Measurements from ENCODE around the gene DMXL2.
"Not testable (repeated sequence)": the region's sequence is repeated elsewhere in the genome, so short reads cannot be mapped to it uniquely, and the experiment has no call there.

Gene DMXL2

DNA sequence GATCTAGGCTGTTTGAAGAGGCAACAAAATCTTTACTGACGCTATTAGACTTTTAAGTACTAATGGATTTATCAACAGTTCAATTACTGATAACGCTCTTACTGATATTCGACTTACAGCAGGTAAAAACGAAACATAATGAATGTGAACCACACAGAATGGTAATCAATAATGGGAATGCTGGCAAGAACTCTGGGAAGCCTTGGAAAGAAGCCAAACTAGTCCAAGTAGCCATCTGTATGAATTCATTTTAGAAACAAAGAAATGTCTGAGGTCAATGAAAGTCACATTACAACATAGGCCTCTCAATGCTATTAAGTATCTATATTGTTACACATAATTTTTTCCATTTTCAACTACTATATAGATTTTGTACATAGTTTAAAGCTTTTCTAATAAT lies 130.0 kb downstream of the DMXL2 start:
- no peak for DNase-seq (ENCODE audit: low spot score)

DNA sequence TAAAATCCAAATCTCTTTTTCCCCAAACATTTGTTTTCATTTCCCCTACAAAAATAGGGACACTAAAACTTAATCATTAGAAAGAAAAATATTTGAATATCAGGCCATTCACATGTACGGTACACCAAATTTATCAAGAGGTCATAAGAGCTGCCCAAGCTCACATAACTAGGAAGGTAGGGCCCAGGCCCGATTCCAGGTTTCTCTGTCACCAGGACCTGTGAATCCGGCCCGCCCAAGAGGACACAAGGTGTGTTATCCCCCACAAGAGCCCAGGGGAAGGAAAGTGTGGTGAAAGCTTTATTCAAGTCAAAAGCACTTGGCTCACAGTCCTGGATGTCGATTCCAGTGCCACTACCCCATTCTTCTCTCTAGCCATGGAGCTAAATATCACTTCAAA lies 130.6 kb downstream of the DMXL2 start:
- no peak for DNase-seq (ENCODE audit: low spot score)

DNA sequence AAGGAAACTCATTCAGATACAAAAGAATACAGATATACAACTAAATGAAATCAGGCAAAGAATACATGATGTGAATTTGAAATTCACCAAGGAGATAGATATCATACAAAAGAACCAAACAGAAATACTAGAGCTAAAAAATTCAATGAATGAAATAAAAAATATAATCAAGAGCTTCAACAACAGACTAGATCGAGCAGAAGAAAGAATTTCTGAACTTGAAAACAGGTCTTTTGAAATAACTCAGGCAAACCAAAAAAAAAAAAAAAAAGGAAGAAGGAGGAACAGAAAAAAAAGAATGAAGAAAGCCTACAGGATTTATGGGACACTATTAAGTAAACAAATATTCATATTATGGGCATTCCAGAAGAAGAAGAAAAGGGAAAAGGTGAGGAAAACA lies 137.8 kb downstream of the DMXL2 start:
- no peak for DNase-seq (ENCODE audit: low spot score)

DNA sequence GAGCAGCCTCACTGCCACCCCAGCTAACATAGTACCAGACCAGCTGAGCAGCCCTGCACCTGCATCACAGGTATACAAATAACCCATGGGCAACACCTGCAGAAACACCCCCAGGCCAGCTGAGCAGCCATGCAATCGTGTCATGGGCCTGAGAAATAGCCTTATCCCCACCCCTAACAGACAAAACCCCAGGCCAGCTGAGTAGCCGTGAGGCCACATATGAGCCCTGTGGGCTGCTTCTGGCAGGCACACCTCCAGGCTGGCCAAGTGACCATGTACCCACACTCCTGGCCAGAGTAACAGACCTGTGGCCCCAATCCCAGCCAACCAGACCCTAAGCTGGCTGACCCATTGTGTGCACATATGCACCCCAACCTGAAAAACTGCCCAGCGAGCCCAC lies 138.6 kb downstream of the DMXL2 start:
- no peak for DNase-seq (ENCODE audit: low spot score)

DNA sequence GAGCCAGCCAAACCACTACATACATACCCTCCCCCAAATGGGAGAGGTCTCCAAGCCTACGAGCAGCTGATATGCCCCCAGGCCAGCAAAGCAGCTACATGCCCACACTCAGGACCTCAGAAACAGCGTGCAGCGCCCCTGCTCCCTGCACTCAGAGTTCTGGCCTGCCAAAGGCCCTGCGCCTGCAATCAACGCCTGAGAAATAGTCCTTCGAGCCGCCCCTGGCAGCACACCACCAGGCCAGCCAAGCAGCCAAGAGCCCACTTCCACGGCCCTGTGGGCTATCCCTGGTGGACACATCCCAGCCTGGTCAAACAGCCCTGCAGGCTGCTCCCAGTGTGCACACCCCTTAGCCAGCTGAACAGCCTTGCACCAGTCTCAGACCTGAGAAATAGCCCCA lies 139.1 kb downstream of the DMXL2 start:
- no peak for DNase-seq (ENCODE audit: low spot score)

DNA sequence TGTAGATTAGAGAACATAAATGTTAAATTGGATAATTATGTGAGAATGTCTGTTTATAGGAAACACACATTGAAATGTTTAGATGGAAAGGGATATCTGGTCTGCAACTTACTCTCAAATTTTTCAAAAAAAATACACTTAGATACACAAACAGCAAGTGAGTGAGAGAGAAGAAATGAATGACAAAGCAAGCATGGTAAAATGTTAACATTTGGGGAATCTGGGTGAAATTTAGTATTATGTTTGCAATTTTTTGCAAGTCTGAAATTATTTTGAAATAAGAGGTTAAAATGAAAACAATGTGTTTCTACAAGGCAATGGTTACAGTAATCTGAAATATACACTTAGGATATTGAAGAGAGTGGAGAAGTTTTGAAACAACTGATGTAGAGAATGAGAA lies 146.8 kb downstream of the DMXL2 start:
- DNase-seq (ENCODE audit: low spot score), result no peak

DNA sequence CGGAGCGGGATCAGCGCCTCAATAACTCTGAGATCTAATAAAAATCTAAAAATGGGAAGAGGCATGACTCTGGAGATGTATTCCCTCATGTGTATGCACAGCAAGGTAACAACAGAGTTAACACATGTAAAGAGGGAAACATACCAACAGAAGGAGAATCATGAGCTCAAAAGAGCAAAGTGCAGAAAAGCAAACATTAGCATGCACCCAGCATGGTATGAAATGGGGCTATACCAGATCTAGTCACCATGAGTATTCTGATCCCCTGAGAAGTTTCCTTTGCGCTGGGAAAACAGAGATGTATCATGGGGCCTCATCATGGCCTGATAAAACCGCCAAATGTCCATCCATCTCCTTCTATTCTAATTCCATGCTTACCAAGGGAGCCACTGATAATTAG lies 152.1 kb downstream of the DMXL2 start:
- no peak for DNase-seq (ENCODE audit: low spot score)

DNA sequence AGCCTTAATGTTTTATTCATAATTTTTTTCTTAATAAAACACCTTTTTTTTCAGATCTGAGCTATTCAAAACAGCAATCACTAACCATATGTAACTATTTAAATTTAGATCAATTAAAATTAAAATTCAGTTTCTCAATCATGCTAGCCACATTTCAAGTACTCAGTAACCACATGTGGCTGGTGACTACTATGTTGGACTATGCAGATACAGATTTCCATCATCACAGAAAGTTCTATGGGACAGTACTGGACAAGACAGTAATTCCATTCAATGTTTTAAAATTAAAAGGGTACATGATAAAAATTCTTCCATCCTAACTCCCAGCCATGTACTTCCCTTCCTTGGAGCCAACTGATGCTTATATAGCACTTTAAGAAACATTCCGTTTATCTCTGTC lies 161.8 kb downstream of the DMXL2 start:
- DNase-seq (ENCODE audit: low spot score), result no peak

DNA sequence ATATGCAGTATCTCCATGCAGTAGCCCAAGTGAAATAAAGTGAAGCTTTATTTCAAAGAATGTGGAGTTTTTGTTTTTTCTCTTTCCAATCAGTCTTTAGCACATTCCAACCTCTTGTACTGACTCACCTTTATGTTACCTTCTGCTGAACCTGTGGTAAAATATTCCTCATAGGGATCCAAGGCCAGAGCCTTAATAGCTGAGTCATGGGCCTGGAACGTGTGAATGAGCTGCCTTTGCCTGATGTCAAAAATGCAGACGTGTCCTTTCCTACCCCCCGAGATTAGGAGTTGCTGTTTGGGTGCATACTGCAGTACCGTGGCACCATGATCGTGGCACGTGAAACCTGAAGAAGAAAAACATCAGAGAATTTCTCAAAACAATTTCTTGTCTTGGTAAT lies 172.6 kb downstream of the DMXL2 start:
- no peak for DNase-seq (ENCODE audit: low spot score)

DNA sequence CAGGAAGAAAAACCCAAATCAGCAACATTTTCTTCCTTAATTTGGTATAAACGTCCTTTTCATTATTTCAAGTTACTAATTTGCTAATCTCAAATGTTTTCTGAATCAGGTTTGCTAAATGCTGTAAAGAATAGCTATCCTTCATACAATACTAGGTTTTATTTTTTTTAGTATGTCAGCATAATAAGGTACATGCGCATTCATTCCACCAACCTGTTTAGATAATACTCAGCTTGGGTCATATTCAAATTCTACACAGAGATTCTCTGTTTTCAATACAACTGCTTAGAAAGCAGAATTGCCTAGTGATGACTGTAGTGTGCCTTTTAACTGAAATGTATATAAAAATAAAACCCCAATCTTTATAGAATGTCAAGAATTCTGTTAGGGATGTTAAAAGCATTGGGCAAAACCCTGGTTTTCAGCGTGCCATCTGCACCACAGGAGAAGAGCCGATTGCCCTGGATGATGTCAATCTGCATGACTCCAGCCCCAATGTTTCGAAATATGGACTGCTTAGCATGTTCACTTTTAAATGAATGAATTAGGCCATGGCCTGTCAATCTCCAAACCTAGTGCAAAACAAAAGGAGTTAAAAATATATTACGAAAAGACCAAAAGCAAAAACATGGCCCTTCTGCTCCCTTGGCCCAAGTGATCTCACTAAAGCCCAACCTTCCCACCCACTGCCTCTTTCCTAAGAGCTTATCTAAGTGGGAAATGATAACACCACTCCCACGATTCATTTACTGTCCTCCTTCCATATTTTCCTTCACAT lies 173.8 kb downstream of the DMXL2 start:
- DNase-seq (ENCODE audit: low spot score), result no peak

DNA sequence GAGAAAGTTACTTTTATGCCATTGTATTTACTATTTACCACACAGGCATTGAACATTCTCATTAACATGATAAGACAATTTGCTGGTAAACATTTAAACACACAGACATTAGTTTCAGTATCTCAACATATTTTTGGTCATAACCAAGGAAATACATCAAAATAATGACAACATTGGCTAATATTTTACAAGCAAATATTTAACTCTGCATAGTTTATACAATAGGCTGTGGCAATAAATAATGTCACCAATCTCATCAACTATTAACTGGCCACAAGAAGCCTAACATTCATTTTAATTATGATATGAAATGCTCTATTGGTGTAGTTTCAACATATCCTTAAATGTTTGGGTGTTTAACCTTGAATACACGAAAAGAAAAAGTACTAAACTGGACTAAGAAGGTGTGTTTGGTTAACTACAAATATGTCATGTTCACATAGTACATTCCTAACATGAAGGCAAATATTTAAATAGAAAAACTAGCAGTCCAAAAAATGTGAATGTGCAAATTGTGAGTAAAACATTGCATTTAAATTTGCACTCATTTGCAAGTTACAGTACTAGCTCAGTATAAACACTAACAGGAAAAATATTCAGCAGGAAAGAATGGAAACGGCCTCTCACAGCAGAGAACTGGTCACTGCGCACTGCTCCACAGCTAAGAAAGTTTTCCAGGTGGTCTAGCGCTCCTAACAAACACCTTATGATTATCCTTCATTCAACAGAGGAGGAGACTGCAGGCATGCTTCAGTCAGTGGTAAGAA lies 174.5 kb downstream of the DMXL2 start:
- no peak for DNase-seq (ENCODE audit: low spot score)

DNA sequence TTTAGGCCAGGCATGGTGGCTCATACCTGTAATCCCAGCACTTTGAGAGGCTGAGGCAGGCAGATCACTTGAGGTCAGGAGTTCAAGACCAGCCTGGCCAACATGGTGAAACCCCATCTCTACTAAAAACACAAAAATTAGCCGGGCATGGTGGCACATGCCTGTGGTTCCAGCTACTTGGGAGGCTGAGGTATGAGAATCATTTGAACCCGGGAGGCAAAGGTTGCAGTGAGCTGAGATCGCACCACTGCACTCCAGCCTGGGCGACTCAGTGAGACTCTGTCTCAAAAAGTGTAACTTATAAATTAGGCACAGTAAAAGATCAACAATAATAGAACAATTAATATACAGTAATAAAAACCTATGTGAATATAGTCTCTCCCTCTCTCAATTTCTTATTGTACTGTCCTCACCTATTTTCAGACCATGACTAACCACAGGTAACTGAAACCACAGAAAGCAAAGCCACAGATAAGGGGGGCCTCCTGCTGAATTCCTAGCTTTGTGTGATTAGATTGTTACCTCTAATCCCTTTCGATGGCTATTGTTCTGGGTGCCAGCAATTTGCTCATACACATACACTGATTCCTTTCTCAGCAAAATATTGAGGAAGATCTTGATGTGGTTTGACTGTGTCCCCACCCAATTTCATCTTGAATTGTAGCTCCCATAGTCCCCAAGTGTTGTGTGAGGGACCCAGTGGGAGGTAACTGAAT lies 176.4 kb downstream of the DMXL2 start:
- not testable (repeated sequence) for DNase-seq (ENCODE audit: low spot score)

DNA sequence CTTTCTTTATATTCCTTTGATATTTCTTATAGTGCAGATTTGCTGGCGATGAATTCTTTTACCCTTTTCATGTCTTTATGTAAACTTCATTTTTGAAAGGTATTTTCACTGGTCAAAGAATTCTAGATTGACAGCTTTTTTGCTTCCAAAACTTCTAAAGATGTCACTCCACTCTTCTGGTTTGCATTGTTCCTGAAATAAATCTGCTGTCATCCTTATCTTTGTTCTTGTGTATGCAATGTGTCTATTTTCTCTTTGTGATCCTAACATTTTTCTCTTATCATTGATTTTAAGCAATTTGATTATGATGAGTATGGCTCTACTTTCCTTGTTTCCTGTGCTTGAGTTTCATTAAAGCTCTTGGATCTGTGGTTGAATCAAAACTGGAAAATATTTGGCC lies 177.8 kb downstream of the DMXL2 start:
- no peak for DNase-seq (ENCODE audit: low spot score)

DNA sequence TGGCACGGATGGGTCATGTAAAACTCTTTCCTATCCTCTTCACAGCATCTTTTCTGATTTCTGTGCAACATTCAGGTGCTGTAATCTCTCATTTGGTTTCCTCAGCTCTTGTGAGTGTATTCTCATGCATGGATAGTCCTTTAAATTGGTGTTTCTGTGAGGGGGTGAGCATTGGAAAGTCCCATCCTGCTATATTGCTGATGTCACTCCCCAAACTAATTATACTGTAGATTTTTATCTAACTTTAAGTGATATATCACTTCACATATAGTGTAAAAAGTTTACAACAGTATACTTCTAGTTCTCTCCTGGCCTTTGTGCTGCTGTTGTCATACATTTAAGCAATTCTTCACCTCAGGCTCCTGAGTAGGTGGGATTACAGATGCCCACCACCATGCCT lies 178.5 kb downstream of the DMXL2 start:
- no peak for DNase-seq (ENCODE audit: low spot score)

DNA sequence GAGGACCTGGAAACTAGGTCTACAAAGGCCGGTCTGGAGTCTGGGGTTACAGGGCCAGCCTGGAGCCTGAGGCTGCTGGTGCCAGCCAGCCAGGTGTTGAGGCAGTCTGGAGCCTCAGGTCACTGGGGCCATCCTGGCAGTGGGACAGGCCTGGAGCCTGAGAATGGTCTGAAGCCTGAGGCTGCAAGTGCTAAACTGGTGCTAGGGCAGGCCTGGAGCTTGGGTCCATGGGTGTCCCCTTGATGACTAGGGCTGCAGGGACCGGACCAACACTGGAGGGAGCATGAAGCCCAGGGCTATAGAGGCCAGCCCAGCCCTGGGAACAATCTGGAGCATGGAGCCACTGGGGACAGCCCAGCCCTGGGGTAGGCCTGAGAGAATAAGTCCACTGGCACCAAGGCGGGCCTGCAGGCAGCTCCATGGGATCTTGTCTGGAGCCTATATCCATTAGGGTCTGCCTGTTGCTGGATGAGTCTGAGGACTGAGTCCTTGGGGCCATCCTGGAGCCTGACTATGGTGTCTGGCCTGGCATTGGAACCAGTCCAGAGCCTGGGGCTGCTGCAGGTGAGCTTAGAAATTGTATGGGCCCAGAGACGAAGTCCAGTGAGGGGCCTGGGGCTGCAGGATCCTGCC lies 179.2 kb downstream of the DMXL2 start:
- DNase-seq (ENCODE audit: low spot score), result no peak

DNA sequence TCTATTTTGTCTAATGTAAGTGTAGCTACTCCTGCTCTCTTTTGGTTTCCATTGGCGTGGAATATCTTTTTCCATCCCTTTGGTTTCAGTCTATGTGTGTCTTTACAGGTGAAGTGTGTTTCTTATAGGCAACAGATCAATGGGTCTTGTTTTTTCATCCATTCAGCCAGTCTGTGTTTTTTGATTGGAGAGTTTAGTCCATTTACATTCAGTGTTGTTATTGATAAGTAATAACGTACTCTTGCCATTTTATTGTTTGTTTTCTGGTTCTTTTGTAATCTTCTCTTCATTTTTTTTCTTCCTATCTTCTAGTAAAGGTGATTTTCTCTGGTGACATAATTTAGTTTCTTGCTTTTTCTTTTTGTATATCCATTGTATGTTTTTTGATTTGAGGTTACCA lies 184.0 kb downstream of the DMXL2 start:
- no peak for DNase-seq (ENCODE audit: low spot score)

DNA sequence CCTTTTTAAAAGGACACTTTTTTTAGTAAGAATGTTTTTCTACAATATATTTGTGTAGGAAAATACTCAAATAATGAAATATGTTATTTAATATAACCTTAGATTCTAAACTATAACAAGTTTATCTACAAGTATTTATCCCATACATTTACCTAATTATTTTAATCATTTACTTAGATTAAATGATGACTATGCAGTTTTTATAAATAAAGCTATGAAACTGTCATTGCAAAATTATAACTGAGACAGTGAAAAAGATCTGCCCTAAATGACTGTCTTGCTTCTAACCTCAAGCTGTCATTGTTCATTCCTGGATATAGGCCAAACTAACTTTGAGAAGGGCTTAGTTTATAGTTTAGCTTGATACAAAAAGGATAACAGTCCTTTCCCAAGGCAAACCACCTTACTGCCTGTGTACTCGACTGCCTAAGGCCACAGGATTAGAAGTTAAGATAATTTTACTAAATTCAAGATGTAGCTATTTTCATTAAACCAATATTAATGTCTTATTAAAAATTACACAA lies 197.0 kb downstream of the DMXL2 start:
- DNase-seq (ENCODE audit: low spot score), result no peak

DNA sequence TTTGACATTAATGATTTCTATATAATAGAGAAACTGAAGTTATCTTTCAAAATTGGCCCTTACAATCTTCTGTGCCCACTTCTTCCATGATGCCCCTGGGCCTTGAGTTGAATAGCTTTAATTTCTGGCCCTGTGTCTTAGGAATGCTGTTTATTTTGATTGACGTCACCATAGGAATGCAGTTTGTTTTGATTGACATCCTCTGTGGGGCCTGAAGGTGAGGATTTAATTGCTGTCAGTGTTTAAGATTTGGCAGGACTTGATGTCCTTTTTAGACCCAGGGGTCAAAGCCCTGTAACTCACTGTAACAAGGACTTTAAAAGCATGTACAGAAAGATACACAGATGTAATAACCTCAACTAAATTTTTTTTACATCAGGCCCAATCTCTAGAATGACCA lies 197.8 kb downstream of the DMXL2 start:
- DNase-seq (ENCODE audit: low spot score), result no peak

DNA sequence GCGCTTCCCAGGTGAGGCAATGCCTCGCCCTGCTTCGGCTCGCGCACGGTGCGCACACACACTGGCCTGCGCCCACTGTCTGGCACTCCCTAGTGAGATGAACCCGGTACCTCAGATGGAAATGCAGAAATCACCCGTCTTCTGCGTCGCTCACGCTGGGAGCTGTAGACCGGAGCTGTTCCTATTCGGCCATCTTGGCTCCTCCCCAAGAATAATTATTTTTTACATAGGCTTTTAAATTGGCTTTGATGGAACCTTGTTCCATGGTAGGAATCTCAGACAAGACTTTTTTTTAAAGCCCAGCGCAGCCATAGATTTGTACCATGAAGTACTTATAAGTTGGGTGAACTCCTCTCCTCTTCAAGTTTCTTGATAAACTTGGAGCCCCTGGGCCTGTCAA lies 199.5 kb downstream of the DMXL2 start:
- DNase-seq (ENCODE audit: low spot score), result not testable (repeated sequence)

DNA sequence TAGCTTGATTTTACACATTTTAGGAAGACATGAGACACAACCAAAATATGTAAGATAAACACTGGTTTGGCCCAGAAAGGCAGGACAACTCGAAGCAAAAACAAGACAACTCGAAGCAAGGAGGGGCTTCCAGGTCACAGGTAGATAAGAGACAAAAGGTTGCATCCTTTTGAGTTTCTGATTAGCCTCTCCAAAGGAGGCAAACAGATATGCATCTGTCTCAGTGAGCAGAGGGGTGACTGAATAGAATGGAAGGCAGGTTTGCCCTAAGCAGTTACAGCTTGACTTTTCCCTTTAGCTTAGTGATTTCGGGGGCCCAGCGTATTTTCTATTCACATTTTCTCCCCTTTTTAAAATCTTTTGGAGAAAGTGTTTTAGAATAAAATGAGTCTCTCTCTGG lies 206.4 kb downstream of the DMXL2 start:
- DNase-seq (ENCODE audit: low spot score), result no peak

DNA sequence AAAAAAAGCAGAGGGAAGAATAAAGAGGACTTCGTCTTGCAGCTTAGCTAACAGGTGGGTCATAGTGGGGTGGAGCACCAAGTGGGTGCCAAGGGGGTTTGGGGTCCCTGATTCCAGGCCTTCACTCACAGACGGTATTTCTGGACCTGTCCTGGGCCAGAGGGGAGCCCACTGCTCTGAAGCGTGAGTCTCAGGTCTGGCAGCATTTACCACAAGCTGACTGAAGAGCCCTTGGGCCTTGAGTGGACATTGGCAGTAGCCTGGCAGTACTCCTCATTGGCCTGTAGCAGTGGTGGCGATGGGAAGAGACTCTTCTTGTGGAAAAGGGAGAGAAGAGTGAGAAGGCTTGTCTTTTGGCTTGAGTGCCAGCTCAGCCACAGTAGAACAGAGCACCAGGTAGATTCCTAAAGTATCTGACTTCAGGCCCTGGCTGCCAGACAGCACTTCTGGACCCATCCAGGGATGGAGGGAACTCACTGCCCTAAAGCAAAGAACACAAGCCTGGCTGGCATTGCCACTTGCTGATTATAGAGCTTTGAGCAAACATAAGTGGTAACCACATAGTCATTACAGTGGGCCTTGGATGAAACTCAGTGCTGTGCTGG lies 208.2 kb downstream of the DMXL2 start:
- DNase-seq (ENCODE audit: low spot score), result no peak
